Suprapubic skin (tissue), 4 donors: Measurements from ENCODE around the gene MYH10.

Experiments used
- POLR2A ChIP-seq, 2 donors: fragments of 450-650 bp; IDR thresholded peaks; one replicate each; pipeline ENCODE4 v1.6.1; 2017; ENCODE audit warnings: antibody characterized with exemption in 2 of 2, mild to moderate bottlenecking in 2 of 2, moderate library complexity in 2 of 2
- POLR2AphosphoS5 ChIP-seq, 3 donors: sonication (generic); formaldehyde crosslinking; IDR thresholded peaks; one replicate each; pipeline ENCODE4 v1.6.1; 2017; ENCODE audit warnings: antibody characterized with exemption in 3 of 3

DNA sequence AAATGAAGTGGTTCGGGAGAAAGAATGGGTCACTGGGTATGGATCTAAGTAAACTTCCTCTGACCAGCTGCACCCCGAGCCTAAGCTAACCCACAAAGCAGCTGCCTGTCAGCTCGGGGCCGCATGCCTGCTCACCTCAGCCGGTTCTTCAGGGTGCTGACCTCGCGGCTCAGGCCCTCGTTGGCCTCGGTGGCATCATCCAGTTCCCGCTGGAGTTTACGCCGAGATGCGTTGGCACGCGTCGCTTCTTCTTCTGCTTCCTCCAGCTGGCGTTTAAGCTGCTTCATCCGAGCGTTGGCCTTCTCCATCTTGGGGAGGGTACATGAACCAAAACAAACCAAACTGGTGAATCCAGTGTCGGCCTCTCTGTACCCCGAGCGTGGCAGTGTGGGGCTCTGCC is 153.8 kb downstream of the MYH10 start:
- no peak for TF ChIP-seq POLR2A (IDR thresholded peaks at IDR 0.05)
- TF ChIP-seq POLR2AphosphoS5 (IDR thresholded peaks at IDR 0.05): no peak
